Prostate gland (tissue), 2 donors: ENCODE measurements around the gene CTDP1. TPM values are rescaled to one million over a fixed set of nuclear protein-coding genes. Genes with fewer than 3 reads are reported as not detected.

ENCODE experiments used
- DNase-seq: peaks from one replicate; pipeline ENCODE4 v3.0.0-alpha.2; 2019; ENCODE audit warnings: low spot score
- H3K27ac ChIP-seq, 2 donors: fragments of 200-600 bp; sonication (generic); 2 replicates each; pipeline ENCODE4 v1.5.1; 2017 to 2019
- H3K27me3 ChIP-seq: fragments of 200-600 bp; sonication (generic); replicated peaks from 2 replicates; pipeline ENCODE4 v1.5.1; 2019; ENCODE audit not compliant: insufficient read depth
- H3K36me3 ChIP-seq, 2 donors: fragments of 200-600 bp; sonication (generic); 1 replicate in 1 of 2; 2 replicates in 1 of 2; pipeline versions ENCODE4 v1.5.1 to v1.8.1; 2017 to 2019
- H3K4me1 ChIP-seq: fragments of 200-600 bp; sonication (generic); replicated peaks from 2 replicates; pipeline ENCODE4 v1.5.1; 2019
- H3K4me3 ChIP-seq, 2 donors: fragments of 200-600 bp; sonication (generic); 2 replicates each; pipeline ENCODE4 v1.5.1; 2017 to 2019
- H3K9me3 ChIP-seq: fragments of 200-600 bp; sonication (generic); 2 replicates; pipeline ENCODE4 v1.5.1; 2017
- CTCF ChIP-seq, 4 experiments: fragments of 200-600 bp in 2 of 4; fragments of 450-650 bp in 2 of 4; sonication (generic) in 2 of 4; IDR thresholded peaks; 1 replicate in 3 of 4; 2 replicates in 1 of 4; pipeline ENCODE4 v1.5.1; 2016 to 2019; ENCODE audit warnings: antibody characterized with exemption in 4 of 4, mild to moderate bottlenecking in 2 of 4, moderate library complexity in 2 of 4
- POLR2A ChIP-seq: fragments of 450-650 bp; IDR thresholded peaks from one replicate; pipeline ENCODE4 v1.6.1; 2016; ENCODE audit warnings: antibody characterized with exemption, mild to moderate bottlenecking
- POLR2AphosphoS5 ChIP-seq: sonication (generic); formaldehyde crosslinking; IDR thresholded peaks from one replicate; pipeline ENCODE4 v1.6.1; 2017; ENCODE audit warnings: antibody characterized with exemption
- WGBS: methylation state at CpG from one replicate; pipeline ENCODE4 v1.1.5; 2018; 5-methylcytosine and 5-hydroxymethylcytosine counted together
- intact Hi-C: fragments of 100-400 bp; cut with DNase I; formaldehyde crosslinking; loops from one replicate; pipeline ENCODE4 v1.14.2; 2022
- total RNA-seq, 2 donors: library from RNA; depleted of rRNA; stranded (reverse); fragments of >200 nt; gene quantifications; one replicate each; pipeline ENCODE4 v1.1.0, GENCODE V29; 2016

The CTDP1 gene
- total RNA-seq, 2 donors from 2014 or later: 23.0 to 33.6 TPM

GRCh38 chr18:79799619-79800370 is 120.2 kb downstream of the CTDP1 start:
- peaks cover 11% of the 10 kb centered on the region for H3K4me1 ChIP-seq
- TF ChIP-seq POLR2A (no peak), POLR2AphosphoS5 (no peak), CTCF (IDR thresholded peaks at IDR 0.05) (no peak)
- H3K9me3 ChIP-seq: no peaks in the 10 kb centered on the region
- intact Hi-C loops: no loop called here
- no peaks in the 10 kb centered on the region for H3K36me3 ChIP-seq
- H3K4me3 ChIP-seq: no peak overlapping the region
- DNase-seq: no peak
- peaks cover 16% of the 10 kb centered on the region for H3K27me3 ChIP-seq
- 73% methylated on average over 30 of the region's 30 CpGs for WGBS
- H3K27ac ChIP-seq: no peak overlapping the region

- 93% methylated on average over 39 of the region's 39 CpGs for WGBS
- Histone ChIP-seq H3K36me3 (no peaks in the 10 kb centered on the region), H3K27me3 (peaks cover 16% of the 10 kb centered on the region), H3K27ac (no peak overlapping the region), H3K9me3 (no peaks in the 10 kb centered on the region), H3K4me3 (no peak overlapping the region), H3K4me1 (peaks cover 11% of the 10 kb centered on the region)
- DNase-seq: no peak
- intact Hi-C loops: no loop called here
- TF ChIP-seq POLR2AphosphoS5 (no peak), POLR2A (no peak), CTCF (IDR thresholded peaks at IDR 0.05) (no peak)
These were observed 121.0 kb downstream of the CTDP1 start for GRCh38 chr18:79800371-79801180.

- peaks cover 11% of the 10 kb centered on the region for H3K4me1 ChIP-seq
- no peaks in the 10 kb centered on the region for H3K36me3 ChIP-seq
- no peaks in the 10 kb centered on the region for H3K9me3 ChIP-seq
- no peak overlapping the region for H3K4me3 ChIP-seq
- peaks cover 16% of the 10 kb centered on the region for H3K27me3 ChIP-seq
- no peak for DNase-seq
- no peak for TF ChIP-seq POLR2AphosphoS5
- no peak for TF ChIP-seq POLR2A
- no peak for TF ChIP-seq CTCF (IDR thresholded peaks at IDR 0.05)
- intact Hi-C loops: no loop called here
- WGBS: 96% methylated on average over 13 of the region's 13 CpGs
- H3K27ac ChIP-seq: no peak overlapping the region
These were observed 121.6 kb downstream of the CTDP1 start for GRCh38 chr18:79801217-79801616.

- WGBS: 96% methylated on average over 9 of the region's 9 CpGs
- H3K36me3 ChIP-seq: no peaks in the 10 kb centered on the region
- peaks cover 16% of the 10 kb centered on the region for H3K27me3 ChIP-seq
- peaks cover 11% of the 10 kb centered on the region for H3K4me1 ChIP-seq
- no peak overlapping the region for H3K27ac ChIP-seq
- no peak overlapping the region for H3K4me3 ChIP-seq
- TF ChIP-seq POLR2AphosphoS5 (no peak), CTCF (IDR thresholded peaks at IDR 0.05) (no peak), POLR2A (no peak)
- DNase-seq: no peak
- intact Hi-C loops: no loop called here
- H3K9me3 ChIP-seq: no peaks in the 10 kb centered on the region
These were observed 122.0 kb downstream of the CTDP1 start for GRCh38 chr18:79801641-79802040.
